GM18858 (cell line): ENCODE measurements around the gene STEAP1.

Experiments used
- ATAC-seq: cut with Tn5 transposase; IDR thresholded peaks from one replicate; pipeline ENCODE4 v1.9.1; 2021; ENCODE audit not compliant: unreplicated experiment

STEAP1 gene

GRCh38 chr7:90211391-90212148, 57.3 kb downstream of the STEAP1 start, which contains the start of gene STEAP2:
TSS of gene STEAP2 (plus strand) at chr7:90211740. CDS start at chr7:90225083, 13,343 bp downstream.
- ATAC-seq: peak; percentile 85

- no peak for ATAC-seq
These were observed 57.9 kb downstream of the STEAP1 start for GRCh38 chr7:90212149-90212495.

GRCh38 chr7:90213521-90213920, 59.3 kb downstream of the STEAP1 start:
- ATAC-seq: no peak
